WTC11 (cell line): ENCODE measurements around the gene CCDC183.

ENCODE experiments used
- CTCF ChIP-seq: fragments of 200-600 bp; IDR thresholded peaks from 2 replicates; pipeline ENCODE4 v1.8.0; 2022; ENCODE audit warnings: antibody characterized with exemption
- EMX1 ChIP-seq: fragments of 250-450 bp; sonication (Bioruptor Pico); IDR thresholded peaks from 2 replicates; pipeline ENCODE4 v1.8.0; 2021; ENCODE audit warnings: mild to moderate bottlenecking
- ETV6 ChIP-seq: sonication (generic); formaldehyde crosslinking; IDR thresholded peaks from 2 replicates; pipeline ENCODE4 v1.8.1; 2022; ENCODE audit warnings: mild to moderate bottlenecking, missing genetic modification reagents
- FOXK1 ChIP-seq: sonication (generic); formaldehyde crosslinking; IDR thresholded peaks from 2 replicates; pipeline ENCODE4 v1.8.0; 2022; ENCODE audit warnings: mild to moderate bottlenecking, moderate library complexity, missing genetic modification reagents
- NFYB ChIP-seq: sonication (generic); formaldehyde crosslinking; conservative IDR thresholded peaks from 2 replicates; pipeline ENCODE4 v1.8.0; 2022; ENCODE audit warnings: low read depth, missing genetic modification reagents
- RELA ChIP-seq: sonication (generic); formaldehyde crosslinking; IDR thresholded peaks from 2 replicates; pipeline ENCODE4 v1.8.1; 2022; ENCODE audit warnings: missing genetic modification reagents, mild to moderate bottlenecking, borderline replicate concordance
- USF2 ChIP-seq: sonication (generic); formaldehyde crosslinking; IDR thresholded peaks from 2 replicates; pipeline ENCODE4 v1.8.1; 2023; ENCODE audit warnings: mild to moderate bottlenecking, missing genetic modification reagents, moderate library complexity
- ZNF512 ChIP-seq: sonication (generic); formaldehyde crosslinking; IDR thresholded peaks from 2 replicates; pipeline ENCODE4 v1.8.1; 2022; ENCODE audit warnings: missing genetic modification reagents, borderline replicate concordance

GRCh38 chr9:136847826-136848392 is 51.8 kb downstream of the CCDC183 start:
- TF ChIP-seq CTCF (no peak), RELA (CRISPR knock-in tag) (0 out of 2 replicates have a peak, but pooled peaks have one; percentile 76), NFYB (no peak), ZNF512 (CRISPR knock-in tag) (no peak), ETV6 (CRISPR knock-in tag) (no peak), EMX1 (no peak), USF2 (CRISPR knock-in tag) (no peak), FOXK1 (CRISPR knock-in tag) (peak; percentile 77)
